Measurements from ENCODE around the gene MTHFD1L. TPM values are rescaled to one million over a fixed set of nuclear protein-coding genes. Genes with fewer than 3 reads are reported as not detected.

Gene MTHFD1L
- total and polyA plus RNA-seq, 2 of the 4 experiments (the other 2 are of a cell fraction), result 43.5 to 53.2 TPM

GRCh38 chr6:150969901-150970300 is 104.4 kb downstream of the MTHFD1L start:
- Histone ChIP-seq H4K20me1 (ENCODE audit: insufficient read depth, low read length) (no peaks in the 10 kb centered on the region), H3K4me2 (ENCODE audit: low read depth, low read length) (no peak overlapping the region), H2BK5ac (ENCODE audit: low read depth, low read length, poor library complexity, severe bottlenecking) (no peak overlapping the region), H3K9me3 (ENCODE audit: control insufficient read depth, insufficient read depth, low read length) (no peaks in the 10 kb centered on the region), H3K9me1 (ENCODE audit: insufficient read depth, low read length) (peaks cover 7% of the 10 kb centered on the region), H3K4ac (ENCODE audit: low read depth, low read length) (no peak overlapping the region), H3K9ac (ENCODE audit: low read depth, low read length) (no peak overlapping the region), H4K91ac (ENCODE audit: insufficient read depth, low read depth, low read length) (no peak overlapping the region), H3K79me1 (ENCODE audit: low read depth in 1 of 2, low read length in 2 of 2) (peaks cover 11 to 24% of the 10 kb centered on the region in 2 experiments), H2BK20ac (ENCODE audit: low read depth, low read length) (no peak overlapping the region), H3K4me3 (ENCODE audit: insufficient read depth, low read depth, low read length) (no peak overlapping the region), H3K56ac (ENCODE audit: extremely low read depth, insufficient read depth, low read length) (no peak overlapping the region), H4K5ac (ENCODE audit: low read depth, low read length) (no peak overlapping the region), H3K18ac (ENCODE audit: low read depth, low read length) (no peak overlapping the region), H2AK5ac (ENCODE audit: low read depth, low read length) (no peak overlapping the region), H3K27me3 (ENCODE audit: control insufficient read depth, insufficient read depth, low read length) (no peaks in the 10 kb centered on the region), H2BK15ac (ENCODE audit: low read depth, low read length) (no peak overlapping the region), H2AK9ac (replicated peaks; ENCODE audit: low read depth, low read length, poor library complexity) (no peak overlapping the region), H3K14ac (replicated peaks; ENCODE audit: low read depth, low read length) (no peak overlapping the region), H3K27ac (ENCODE audit: insufficient read depth, low read length) (no peak overlapping the region), H2AFZ (replicated peaks; ENCODE audit: low read length, poor library complexity) (no peak overlapping the region), H4K8ac (ENCODE audit: low read depth in 2 of 2, low read length in 2 of 2) (no peak overlapping the region), H2BK120ac (ENCODE audit: low read depth, low read length) (no peak overlapping the region), H3K4me1 (ENCODE audit: control insufficient read depth, insufficient read depth, low read length) (peaks cover 4% of the 10 kb centered on the region; the same call in 1 of the 2 replicates), H3K36me3 (ENCODE audit: control insufficient read depth, insufficient read depth, low read length) (peaks cover 53% of the 10 kb centered on the region), H3K23ac (ENCODE audit: low read depth, low read length) (no peak overlapping the region)
- DNase-seq, result no peak
- no peak for TF ChIP-seq CHD1 (IDR thresholded peaks at IDR 0.05; ENCODE audit: low read depth, low read length)
- no peak for TF ChIP-seq ELK1 (IDR thresholded peaks at IDR 0.05; ENCODE audit: borderline replicate concordance, low read depth, low read length)
- TF ChIP-seq NFE2L2 (IDR thresholded peaks at IDR 0.05; ENCODE audit: low read depth, low read length), result no peak
- no peak for TF ChIP-seq MAFK (IDR thresholded peaks at IDR 0.05; ENCODE audit: low read depth, low read length)
- no peak for TF ChIP-seq RCOR1 (IDR thresholded peaks at IDR 0.05; ENCODE audit: insufficient replicate concordance, low read length)
- no peak for TF ChIP-seq USF2 (IDR thresholded peaks at IDR 0.05; ENCODE audit: low read depth, low read length)
- no peak for TF ChIP-seq CEBPB (IDR thresholded peaks at IDR 0.05; ENCODE audit: low read depth, low read length)
- TF ChIP-seq MAZ (IDR thresholded peaks at IDR 0.05; ENCODE audit: borderline replicate concordance, low read depth, low read length), result no peak
- TF ChIP-seq CTCF (conservative IDR thresholded peaks at IDR 0.05; ENCODE audit: low read depth, low read length), result no peak
- no peak for TF ChIP-seq FOS (IDR thresholded peaks at IDR 0.05; ENCODE audit: low read depth, low read length)
- no peak for TF ChIP-seq SMC3 (IDR thresholded peaks at IDR 0.05; ENCODE audit: low read depth, low read length)
- no peak for TF ChIP-seq BHLHE40 (IDR thresholded peaks at IDR 0.05; ENCODE audit: low read depth, low read length)
- TF ChIP-seq POLR2A (IDR thresholded peaks at IDR 0.05; ENCODE audit: low read depth, low read length), result no peak
- no peak for TF ChIP-seq RAD21 (IDR thresholded peaks at IDR 0.05; ENCODE audit: low read length)
- no peak for TF ChIP-seq RFX5 (IDR thresholded peaks at IDR 0.05; ENCODE audit: low read depth, low read length)
- TF ChIP-seq MXI1 (IDR thresholded peaks at IDR 0.05; ENCODE audit: borderline replicate concordance, low read depth, low read length), result no peak
- POLR2A ChIA-PET (ENCODE audit: unreplicated experiment), result no interaction called here
- in situ Hi-C loops (cut with MboI; ENCODE audit: low sequenced_read_pairs) (no loop called here), intact Hi-C loops (cut with micrococcal nuclease) (loop anchor here (5.0 kb wide), 1 partner anchor 362 kb away; no protein-coding TSS in a partner anchor), dilution Hi-C loops (cut with HindIII; ENCODE audit: low sequenced_read_pairs, unreplicated experiment) (no loop called here)
- no TSS peak for BruUV-seq (replicated peaks)
- ATAC-seq (ENCODE audit: low read depth), result no peak
- WGBS, 2 experiments (ENCODE audit: extremely low coverage in 2 of 2, insufficient read length in 1 of 2), result 100% methylated on average over 2 of the region's 4 CpGs; no CpG with 5 or more reads in 1 of the 2 experiments
- CTCF ChIA-PET, result no interaction called here
